Liver (tissue), 3 donors: ENCODE measurements around the gene ITGA2.

Experiments used
- ATF3 ChIP-seq: IDR thresholded peaks from 2 replicates; pipeline ENCODE4 v1.6.1; 2016; ENCODE audit warnings: antibody characterized with exemption
- CTCF ChIP-seq: fragments of 150-350 bp; IDR thresholded peaks from 2 replicates; pipeline ENCODE4 v1.5.1; 2017; ENCODE audit warnings: improper control_type of control experiment, low read depth, low read length; ENCODE audit not compliant: missing input control
- EGR1 ChIP-seq, 2 donors: IDR thresholded peaks; 2 replicates each; pipeline ENCODE4 v1.6.1; 2016 to 2018; ENCODE audit warnings: antibody characterized with exemption in 2 of 2, low read depth in 2 of 2
- FOXA1 ChIP-seq: IDR thresholded peaks from 2 replicates; pipeline ENCODE4 v1.6.1; 2016; ENCODE audit warnings: antibody characterized with exemption
- GABPA ChIP-seq, 2 donors: IDR thresholded peaks in 1 of 2; conservative IDR thresholded peaks in 1 of 2; 2 replicates each; pipeline ENCODE4 v1.6.1; 2016; ENCODE audit warnings: antibody characterized with exemption in 2 of 2, mild to moderate bottlenecking in 1 of 2, moderate library complexity in 1 of 2
- JUND ChIP-seq, 2 donors: IDR thresholded peaks; 2 replicates each; pipeline ENCODE4 v1.6.1; 2016; ENCODE audit warnings: antibody characterized with exemption in 2 of 2
- MAX ChIP-seq: IDR thresholded peaks from 2 replicates; pipeline ENCODE4 v1.6.1; 2016; ENCODE audit warnings: antibody characterized with exemption
- RAD21 ChIP-seq, 2 donors: IDR thresholded peaks; 2 replicates each; pipeline ENCODE4 v1.6.1; 2016; ENCODE audit warnings: antibody characterized with exemption in 2 of 2, mild to moderate bottlenecking in 2 of 2
- REST ChIP-seq: IDR thresholded peaks from 2 replicates; pipeline ENCODE4 v1.6.1; 2016; ENCODE audit warnings: antibody characterized with exemption, mild to moderate bottlenecking
- RXRA ChIP-seq, 2 donors: IDR thresholded peaks; 2 replicates each; pipeline ENCODE4 v1.6.1; 2017 to 2018; ENCODE audit warnings: antibody characterized with exemption in 2 of 2, mild to moderate bottlenecking in 1 of 2
- SP1 ChIP-seq: IDR thresholded peaks from 2 replicates; pipeline ENCODE4 v1.6.1; 2018; ENCODE audit warnings: antibody characterized with exemption, mild to moderate bottlenecking
- TAF1 ChIP-seq: conservative IDR thresholded peaks from 2 replicates; pipeline ENCODE4 v1.6.1; 2016; ENCODE audit warnings: antibody characterized with exemption, mild to moderate bottlenecking
- YY1 ChIP-seq: IDR thresholded peaks from 2 replicates; pipeline ENCODE4 v1.6.1; 2016; ENCODE audit warnings: antibody characterized with exemption, mild to moderate bottlenecking
- ZBTB33 ChIP-seq: IDR thresholded peaks from 2 replicates; pipeline ENCODE4 v1.6.1; 2016; ENCODE audit warnings: antibody characterized with exemption
- donor health status: healthy.
- donor health status: healthy.

- TF ChIP-seq REST = no peak
- TF ChIP-seq CTCF = no peak
- no peak for TF ChIP-seq RAD21 (IDR thresholded peaks at IDR 0.05)
- no peak for TF ChIP-seq JUND (IDR thresholded peaks at IDR 0.05)
- no peak for TF ChIP-seq ZBTB33
- no peak for TF ChIP-seq GABPA (IDR thresholded peaks at IDR 0.05 in 1 of 2, conservative IDR thresholded peaks at IDR 0.05 in 1 of 2)
- TF ChIP-seq SP1 = no peak
- no peak for TF ChIP-seq RXRA (IDR thresholded peaks at IDR 0.05)
- no peak for TF ChIP-seq MAX
- no peak for TF ChIP-seq ATF3
- no peak for TF ChIP-seq YY1
- no peak for TF ChIP-seq EGR1 (IDR thresholded peaks at IDR 0.05; ENCODE audit: low read depth in 2 of 2)
- no peak for TF ChIP-seq TAF1
- TF ChIP-seq FOXA1 = no peak
Measured at GRCh38 chr5:52999344-52999949, 10.3 kb downstream of the ITGA2 start.
